ENCODE measurements around the gene ATP6V0C.
"Not testable (repeated sequence)": the region's sequence is repeated elsewhere in the genome, so short reads cannot be mapped to it uniquely, and the experiment has no call there.

The ATP6V0C gene

DNA sequence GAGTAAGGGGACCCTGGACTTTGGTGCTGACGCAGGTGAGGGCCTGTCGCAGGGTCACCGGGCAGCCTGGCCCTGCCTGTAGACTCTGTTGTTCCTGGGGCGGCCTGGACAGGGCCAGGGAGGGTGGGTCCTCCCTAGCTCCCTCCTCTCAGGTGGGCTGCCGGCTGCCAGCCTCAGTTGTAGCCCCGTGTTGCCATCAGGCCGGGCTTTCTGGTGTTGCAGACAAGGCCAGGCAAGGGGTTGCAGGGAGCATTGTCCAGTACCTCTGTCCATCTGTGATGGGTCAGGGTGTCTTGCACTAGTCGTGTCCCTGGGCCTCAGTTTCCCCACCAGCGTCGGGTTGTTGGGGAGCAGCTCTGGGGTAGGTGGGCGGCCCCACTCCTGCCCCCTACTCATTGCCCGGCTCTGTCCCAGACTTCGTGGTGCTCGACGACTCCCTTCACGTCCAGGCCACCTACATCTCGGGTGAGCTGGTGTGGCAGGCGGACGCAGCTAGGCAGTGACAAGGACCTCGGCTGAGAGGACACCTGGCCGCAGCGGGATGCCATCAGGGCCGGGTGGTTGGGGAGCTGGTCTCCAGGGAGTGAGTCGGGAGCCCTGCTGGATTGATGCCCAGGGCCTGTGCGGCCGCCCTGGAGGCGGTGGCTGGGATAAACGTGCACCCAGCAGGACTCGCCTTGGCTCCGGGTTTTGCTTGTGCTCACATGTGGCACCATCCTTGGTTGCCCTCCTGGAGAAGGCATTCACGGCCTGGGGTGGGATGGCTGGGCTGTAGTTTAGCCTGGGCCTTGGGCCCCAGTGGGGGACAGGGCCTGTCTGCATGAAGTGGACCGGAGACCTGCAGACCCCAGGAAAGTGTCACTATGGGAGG is 15.5 kb downstream of the ATP6V0C start:
- no peak for DNase-seq (ENCODE audit: low read depth)

- no peak for DNase-seq (ENCODE audit: low read depth)
These were observed 16.3 kb downstream of the ATP6V0C start for GRCh38 chr16:2529961-2530628.

- DNase-seq (ENCODE audit: low read depth): no peak
These were observed 17.0 kb downstream of the ATP6V0C start for GRCh38 chr16:2530629-2531318.

DNA sequence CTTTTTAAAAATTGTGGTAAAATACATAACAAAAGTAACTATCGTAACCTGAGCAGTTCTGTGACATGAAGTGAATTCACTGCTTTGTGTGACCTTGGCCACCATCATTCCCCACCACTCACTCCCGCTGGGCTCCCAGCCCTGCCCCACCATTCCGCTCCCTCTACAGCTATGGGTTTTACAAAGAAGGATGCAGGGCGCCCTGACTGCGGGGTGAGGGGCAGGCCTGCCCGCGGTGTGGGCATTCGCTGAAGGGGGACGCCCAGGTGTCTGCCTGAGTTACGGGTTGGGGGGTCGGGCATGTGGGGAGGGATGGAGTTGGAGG is 17.6 kb downstream of the ATP6V0C start, which contains the start of gene CEMP1:
Gene CEMP1 (minus strand): TSS at position 38 of the 325 bp plus-strand sequence. CDS start 335 bp downstream, outside the sequence.
- DNase-seq (ENCODE audit: low read depth): no peak

GRCh38 chr16:2531696-2532493 is 18.1 kb downstream of the ATP6V0C start:
- DNase-seq (ENCODE audit: low read depth): peak; percentile 93

DNA sequence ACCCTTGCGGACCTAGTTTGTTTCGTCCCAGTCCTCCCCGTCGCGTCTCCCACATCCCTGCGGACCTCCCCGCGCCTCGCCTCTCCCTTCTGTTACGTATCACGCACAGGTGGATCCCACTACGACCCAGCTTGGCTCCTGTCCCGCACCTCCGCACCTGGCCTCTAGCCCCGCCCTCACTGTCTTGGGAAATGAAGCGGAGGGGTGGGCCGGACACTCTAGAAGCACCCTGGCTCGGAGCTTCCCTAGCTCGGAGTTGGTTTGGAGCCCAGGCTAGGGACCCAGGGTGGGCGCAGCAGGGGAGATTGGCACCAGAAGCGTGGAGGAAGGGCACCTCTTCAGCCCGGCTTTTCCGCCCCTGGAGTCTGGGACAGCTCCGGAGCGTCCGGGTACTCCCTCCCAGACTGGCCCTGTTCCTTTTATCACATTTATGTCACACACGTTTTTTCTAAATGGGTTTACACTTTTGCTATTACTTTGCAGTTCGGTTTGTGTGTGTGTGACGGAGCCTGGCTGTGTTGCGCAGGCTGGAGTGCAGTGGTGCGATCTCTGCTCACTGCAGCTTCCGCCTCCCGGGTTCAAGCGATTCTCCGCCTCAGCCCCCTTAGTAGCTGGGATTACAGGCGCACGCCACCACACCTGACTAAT is 18.9 kb downstream of the ATP6V0C start:
- DNase-seq (ENCODE audit: low read depth): peak; percentile 48

DNA sequence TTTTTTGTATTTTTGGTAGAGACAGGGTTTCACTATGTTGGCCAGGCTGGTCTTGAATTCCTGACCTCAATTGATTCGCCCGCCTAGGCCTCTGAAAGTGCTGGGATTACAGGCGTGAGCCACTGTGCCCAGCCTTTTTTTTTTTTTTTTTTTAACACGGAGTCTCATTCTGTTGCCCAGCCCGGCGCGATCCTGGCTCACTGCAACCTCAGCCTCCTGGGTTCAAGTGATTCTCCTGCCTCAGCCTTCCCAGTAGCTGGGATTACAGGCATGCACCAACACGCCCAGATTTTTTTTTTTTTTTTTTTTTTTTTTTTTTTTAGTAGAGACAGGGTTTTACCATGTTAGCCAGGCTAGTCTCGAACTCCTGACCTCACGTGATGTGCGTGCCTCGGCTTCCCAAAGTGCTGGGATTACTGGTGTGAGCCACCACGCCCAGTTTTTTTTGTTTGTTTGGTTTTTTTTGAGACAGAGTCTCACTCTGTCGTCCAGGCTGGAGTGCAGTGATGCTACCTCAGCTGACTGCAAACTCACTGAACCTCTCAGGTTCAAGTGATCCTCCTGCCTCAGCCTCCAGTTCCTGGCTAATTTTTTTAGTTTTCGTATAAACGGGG is 19.5 kb downstream of the ATP6V0C start:
- DNase-seq (ENCODE audit: low read depth): not testable (repeated sequence)

- no peak for DNase-seq (ENCODE audit: low read depth)
These were observed 20.2 kb downstream of the ATP6V0C start for GRCh38 chr16:2533912-2534311.

DNA sequence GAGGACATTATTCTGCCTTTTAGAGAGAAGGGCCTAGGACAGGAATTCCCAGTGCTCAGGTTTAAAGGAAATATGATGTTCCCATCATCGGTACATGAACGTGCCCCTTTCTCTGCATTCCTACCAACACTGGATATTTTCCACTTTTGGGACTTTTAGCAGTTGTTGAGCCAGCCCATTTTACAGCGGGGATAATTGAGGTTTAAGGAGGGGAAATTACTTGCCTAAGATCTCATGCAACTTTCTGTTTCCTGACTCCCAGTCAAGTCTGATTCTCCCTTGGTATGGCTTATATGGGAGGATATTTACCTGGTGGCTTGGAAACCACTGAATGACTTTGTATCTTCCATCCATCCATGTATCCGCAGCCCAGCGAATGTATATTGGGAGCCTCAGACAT is 20.6 kb downstream of the ATP6V0C start:
- DNase-seq (ENCODE audit: low read depth): not testable (repeated sequence)

GRCh38 chr16:2535625-2536013 is 21.9 kb downstream of the ATP6V0C start:
- DNase-seq (ENCODE audit: low read depth): peak; percentile 87

DNA sequence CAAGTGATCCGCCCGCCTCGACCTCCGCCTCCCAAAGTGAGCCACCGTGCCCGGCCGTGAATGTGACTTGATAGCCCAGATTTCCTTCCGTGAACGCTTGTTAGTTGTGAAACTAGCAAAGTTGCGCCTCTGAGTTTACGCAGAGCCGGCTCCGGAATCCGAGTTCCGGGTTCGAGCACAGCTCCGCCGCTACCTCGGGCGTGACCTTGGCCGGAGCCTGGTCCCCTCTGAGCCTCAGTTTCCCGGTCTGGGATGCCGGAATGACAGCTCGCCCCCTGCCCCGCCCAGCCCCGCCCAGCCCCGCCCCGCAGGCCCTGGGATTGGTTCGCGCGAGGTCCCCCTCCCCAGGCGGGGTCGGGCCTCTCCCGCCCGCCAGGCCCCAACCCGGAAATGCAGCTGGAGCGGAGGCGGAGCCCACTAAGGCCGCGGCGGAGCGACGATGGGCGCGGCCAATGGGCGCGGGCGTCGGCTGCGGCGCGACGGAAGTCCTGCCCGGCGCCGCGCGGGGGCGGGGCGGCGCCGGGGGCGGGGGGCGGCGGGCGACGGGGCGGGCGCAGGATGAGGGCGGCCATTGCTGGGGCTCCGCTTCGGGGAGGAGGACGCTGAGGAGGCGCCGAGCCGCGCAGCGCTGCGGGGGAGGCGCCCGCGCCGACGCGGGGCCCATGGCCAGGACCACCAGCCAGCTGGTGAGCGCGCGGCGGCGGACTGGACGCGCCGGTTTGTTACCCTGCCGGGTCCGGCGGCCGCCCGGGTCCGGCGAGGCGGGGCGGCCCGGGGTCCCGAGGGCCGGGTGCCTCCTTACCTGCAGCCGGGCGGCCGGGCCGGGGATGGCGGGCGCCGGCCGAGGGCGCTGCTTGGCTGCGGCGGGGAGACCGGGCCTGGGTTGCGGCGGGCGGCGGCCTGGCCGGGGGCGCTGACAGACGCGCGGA is 24.0 kb downstream of the ATP6V0C start, which contains the start of gene PDPK1:
Gene PDPK1 (plus strand): TSS at position 571 of the 929 bp plus-strand sequence. CDS start 92 bp downstream, at position 663.
- DNase-seq (ENCODE audit: low read depth): peak; percentile 91

GRCh38 chr16:2539192-2539844 is 25.6 kb downstream of the ATP6V0C start:
- not testable (repeated sequence) for DNase-seq (ENCODE audit: low read depth)

GRCh38 chr16:2539845-2540458 is 26.2 kb downstream of the ATP6V0C start:
- DNase-seq (ENCODE audit: low read depth): not testable (repeated sequence)

GRCh38 chr16:2540912-2541311 is 27.2 kb downstream of the ATP6V0C start:
- not testable (repeated sequence) for DNase-seq (ENCODE audit: low read depth)

DNA sequence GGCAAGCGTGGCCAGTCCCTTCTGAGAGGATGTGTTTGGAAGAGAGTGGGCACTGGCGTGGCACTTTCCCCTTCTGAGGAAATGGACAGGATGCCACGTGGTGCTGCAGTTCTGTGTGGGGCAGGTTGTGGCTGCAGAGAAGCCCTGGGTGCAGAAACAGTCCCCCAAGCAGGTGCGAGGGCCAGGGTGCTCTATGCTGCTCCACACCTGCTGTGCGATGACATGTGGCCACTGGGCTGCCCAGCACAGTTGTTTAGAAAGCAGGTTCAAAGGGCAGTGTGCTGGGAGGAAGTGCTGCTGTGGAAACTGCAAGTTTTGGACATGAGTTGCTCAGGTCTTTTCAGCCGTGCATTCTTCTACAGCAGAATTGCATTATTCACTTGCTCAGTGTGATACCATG is 27.7 kb downstream of the ATP6V0C start:
- not testable (repeated sequence) for DNase-seq (ENCODE audit: low read depth)

DNA sequence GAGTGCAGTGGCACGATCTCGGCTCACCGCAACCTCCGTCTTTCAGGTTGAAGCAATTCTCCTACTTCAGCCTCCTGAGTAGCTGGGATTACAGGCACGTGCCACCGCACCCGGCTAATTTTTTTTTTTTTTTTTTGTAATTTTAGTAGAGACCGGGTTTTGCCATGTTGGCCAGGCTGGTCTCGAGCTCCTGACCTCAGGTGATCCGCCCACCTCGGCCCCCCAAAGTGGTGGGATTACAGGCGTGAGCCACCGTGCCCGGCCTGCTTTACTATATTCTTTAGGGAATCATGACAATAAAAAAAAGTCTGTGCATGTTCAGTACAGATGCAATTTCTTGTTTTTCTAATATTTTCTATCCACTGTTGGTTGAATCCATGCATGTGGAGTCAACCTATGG is 30.0 kb downstream of the ATP6V0C start:
- DNase-seq (ENCODE audit: low read depth): not testable (repeated sequence)

- not testable (repeated sequence) for DNase-seq (ENCODE audit: low read depth)
These were observed 36.6 kb downstream of the ATP6V0C start for GRCh38 chr16:2550283-2550878.

GRCh38 chr16:2551420-2551889 is 37.7 kb downstream of the ATP6V0C start:
- DNase-seq (ENCODE audit: low read depth): peak; percentile 47

All from amniotic epithelial cell (primary cell).